Measurements from ENCODE around the gene UPF2.

DNA sequence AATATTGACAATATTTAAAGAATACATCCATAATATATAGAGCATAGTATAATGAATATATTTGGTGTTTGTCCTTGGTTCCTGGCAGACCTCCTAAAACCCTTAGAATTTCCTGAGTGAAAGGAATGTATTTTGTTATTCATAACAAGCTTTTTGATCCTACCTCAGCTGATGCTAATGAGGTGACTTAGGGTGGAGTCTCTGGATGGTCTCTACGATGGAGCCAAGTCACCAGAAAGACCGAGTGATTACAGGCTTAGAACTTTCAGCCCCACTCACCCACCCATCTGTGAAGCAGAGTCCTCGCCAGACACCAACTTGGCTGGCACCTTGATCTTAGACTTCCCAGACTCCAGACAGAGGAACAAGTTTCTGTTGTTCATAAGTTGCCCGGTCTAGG lies 35.9 kb downstream of the UPF2 start:
- TF ChIP-seq, protein P1, sequence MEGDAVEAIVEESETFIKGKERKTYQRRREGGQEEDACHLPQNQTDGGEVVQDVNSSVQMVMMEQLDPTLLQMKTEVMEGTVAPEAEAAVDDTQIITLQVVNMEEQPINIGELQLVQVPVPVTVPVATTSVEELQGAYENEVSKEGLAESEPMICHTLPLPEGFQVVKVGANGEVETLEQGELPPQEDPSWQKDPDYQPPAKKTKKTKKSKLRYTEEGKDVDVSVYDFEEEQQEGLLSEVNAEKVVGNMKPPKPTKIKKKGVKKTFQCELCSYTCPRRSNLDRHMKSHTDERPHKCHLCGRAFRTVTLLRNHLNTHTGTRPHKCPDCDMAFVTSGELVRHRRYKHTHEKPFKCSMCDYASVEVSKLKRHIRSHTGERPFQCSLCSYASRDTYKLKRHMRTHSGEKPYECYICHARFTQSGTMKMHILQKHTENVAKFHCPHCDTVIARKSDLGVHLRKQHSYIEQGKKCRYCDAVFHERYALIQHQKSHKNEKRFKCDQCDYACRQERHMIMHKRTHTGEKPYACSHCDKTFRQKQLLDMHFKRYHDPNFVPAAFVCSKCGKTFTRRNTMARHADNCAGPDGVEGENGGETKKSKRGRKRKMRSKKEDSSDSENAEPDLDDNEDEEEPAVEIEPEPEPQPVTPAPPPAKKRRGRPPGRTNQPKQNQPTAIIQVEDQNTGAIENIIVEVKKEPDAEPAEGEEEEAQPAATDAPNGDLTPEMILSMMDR (IDR thresholded peaks at IDR 0.05): no peak
- TF ChIP-seq EZH2 (IDR thresholded peaks at IDR 0.05; ENCODE audit: borderline replicate concordance, insufficient read depth, low read depth, low read length, poor library complexity, severe bottlenecking): no peak

All from B cell (primary cell).